SK-N-SH (cell line): ENCODE measurements around the gene USH1G. TPM values are rescaled to one million over a fixed set of nuclear protein-coding genes. Genes with fewer than 3 reads are reported as not detected.
"Not testable (repeated sequence)": the region's sequence is repeated elsewhere in the genome, so short reads cannot be mapped to it uniquely, and the experiment has no call there.

Experiments used
- CTCF ChIA-PET: fragments of 300-600, 350-600 bp; formaldehyde crosslinking; extraction: SDS; loops from one replicate; lab custom pipeline; 2021; lab: Yijun Ruan, JAX
- POLR2A ChIA-PET: fragments of 350-600 bp; sonication (Branson Sonifier 250); formaldehyde crosslinking; extraction: SDS; loops from one replicate; lab custom pipeline; 2020; ENCODE audit warnings: antibody characterized with exemption, inconsistent platforms; lab: Yijun Ruan, JAX
- DNase-seq: peaks from one replicate; pipeline ENCODE4 v3.0.0; 2012
- H2AFZ ChIP-seq: fragments of 200-600 bp; sonication (generic); 2 replicates; pipeline ENCODE4 v1.8.1; 2016; ENCODE audit warnings: antibody characterized with exemption, mild to moderate bottlenecking, low read depth
- H3F3A ChIP-seq: fragments of 200-600 bp; sonication (generic); replicated peaks from 2 replicates; pipeline ENCODE3; 2016; ENCODE audit warnings: antibody characterized with exemption, mild to moderate bottlenecking; ENCODE audit not compliant: insufficient read depth
- H3K27ac ChIP-seq, 2 experiments: fragments of 200-500 bp in 1 of 2; fragments of 200-600 bp in 1 of 2; sonication (Bioruptor generic) in 1 of 2; sonication (generic), shearing (Covaris generic) in 1 of 2; 2 replicates each; pipeline versions ENCODE4 v1.5.1 to v1.6.1; 2014 to 2016; ENCODE audit warnings: low read depth in 2 of 2, inconsistent platforms in 1 of 2, low read length in 1 of 2, mild to moderate bottlenecking in 1 of 2, mixed read lengths in 1 of 2
- H3K27me3 ChIP-seq: fragments of 200-600 bp; sonication (generic), shearing (Covaris generic); 2 replicates; pipeline ENCODE4 v1.6.1; 2016; ENCODE audit warnings: mixed run types; ENCODE audit not compliant: insufficient read depth
- H3K36me3 ChIP-seq, 2 experiments: fragments of 200-500 bp in 1 of 2; fragments of 200-600 bp in 1 of 2; sonication (Bioruptor generic) in 1 of 2; sonication (generic) in 1 of 2; replicated peaks in 1 of 2; 2 replicates each; pipeline versions ENCODE3 to v1.5.1; 2014 to 2016; ENCODE audit warnings: low read length in 1 of 2, mild to moderate bottlenecking in 1 of 2; ENCODE audit not compliant: insufficient read depth in 2 of 2, control insufficient read depth in 1 of 2
- H3K4me1 ChIP-seq, 2 experiments: fragments of 200-500 bp in 1 of 2; fragments of 200-600 bp in 1 of 2; sonication (Bioruptor generic) in 1 of 2; sonication (generic), shearing (Covaris generic) in 1 of 2; 2 replicates each; pipeline versions ENCODE4 v1.5.1 to v1.6.1; 2014 to 2016; ENCODE audit warnings: low read depth in 1 of 2, low read length in 1 of 2, mixed run types in 1 of 2; ENCODE audit not compliant: insufficient read depth in 2 of 2, control insufficient read depth in 1 of 2
- H3K4me2 ChIP-seq: fragments of 200-600 bp; sonication (generic), shearing (Covaris generic); 2 replicates; pipeline ENCODE4 v1.6.1; 2017; ENCODE audit warnings: mixed run types
- H3K4me3 ChIP-seq, 2 experiments: fragments of 200-500 bp in 1 of 2; fragments of 200-600 bp in 1 of 2; sonication (Bioruptor generic) in 1 of 2; sonication (generic), shearing (Covaris generic) in 1 of 2; 2 replicates each; pipeline versions ENCODE4 v1.5.1 to v1.8.1; 2014 to 2016; ENCODE audit warnings: low read depth in 2 of 2, inconsistent platforms in 1 of 2, low read length in 1 of 2, mild to moderate bottlenecking in 1 of 2, mixed read lengths in 1 of 2, moderate library complexity in 1 of 2
- H3K79me2 ChIP-seq: fragments of 200-600 bp; sonication (generic); 2 replicates; pipeline ENCODE4 v1.8.1; 2017; ENCODE audit warnings: mild to moderate bottlenecking; ENCODE audit not compliant: insufficient read depth
- H3K9ac ChIP-seq: fragments of 200-600 bp; sonication (generic); 2 replicates; pipeline ENCODE4 v1.6.1; 2017; ENCODE audit warnings: mixed run types
- H3K9me2 ChIP-seq: fragments of 200-600 bp; sonication (generic); 2 replicates; pipeline ENCODE4 v1.6.1; 2017; ENCODE audit warnings: mixed run types
- H3K9me3 ChIP-seq: fragments of 200-600 bp; sonication (generic); 2 replicates; pipeline ENCODE4 v1.6.1; 2017; ENCODE audit warnings: mixed run types, mild to moderate bottlenecking, moderate library complexity
- H4K20me1 ChIP-seq: fragments of 200-600 bp; sonication (generic); 2 replicates; pipeline ENCODE4 v1.6.1; 2017; ENCODE audit warnings: mild to moderate bottlenecking, mixed run types; ENCODE audit not compliant: insufficient read depth
- CHD2 ChIP-seq: fragments of 150-350 bp; IDR thresholded peaks from 2 replicates; pipeline ENCODE4 v1.6.1; 2018; ENCODE audit warnings: low read length; ENCODE audit not compliant: partially characterized antibody
- CTCF ChIP-seq: fragments of 200-600 bp; sonication (generic); IDR thresholded peaks from 2 replicates; pipeline ENCODE4 v1.6.1; 2017; ENCODE audit warnings: antibody characterized with exemption, mild to moderate bottlenecking, moderate library complexity
- GABPA ChIP-seq: IDR thresholded peaks from 2 replicates; pipeline ENCODE4 v1.4.0; 2012; ENCODE audit warnings: low read depth, mild to moderate bottlenecking
- GATA2 ChIP-seq: sonication (generic); formaldehyde crosslinking; IDR thresholded peaks from 2 replicates; pipeline ENCODE4 v1.5.0; 2020; ENCODE audit warnings: mild to moderate bottlenecking, missing genetic modification reagents
- MAX ChIP-seq: IDR thresholded peaks from 2 replicates; pipeline ENCODE4 v1.4.0; 2012; ENCODE audit warnings: low read depth
- NFIC ChIP-seq: IDR thresholded peaks from 2 replicates; pipeline ENCODE4 v1.4.0; 2012; ENCODE audit warnings: borderline replicate concordance
- POLR2AphosphoS5 ChIP-seq: IDR thresholded peaks from 2 replicates; pipeline ENCODE4 v1.6.1; 2012; ENCODE audit warnings: low read depth, low read length
- REST ChIP-seq: IDR thresholded peaks from 2 replicates; pipeline ENCODE4 v1.6.1; 2012; ENCODE audit warnings: mild to moderate bottlenecking, low read depth, low read length, moderate library complexity
- SMC3 ChIP-seq: IDR thresholded peaks from 2 replicates; pipeline ENCODE4 v1.6.1; 2012; ENCODE audit warnings: low read depth, low read length, improper control_type of control experiment
- TCF12 ChIP-seq: IDR thresholded peaks from 2 replicates; pipeline ENCODE4 v1.4.0; 2012
- YY1 ChIP-seq: IDR thresholded peaks from 2 replicates; pipeline ENCODE4 v1.4.0; 2012; ENCODE audit warnings: low read depth, mild to moderate bottlenecking
- WGBS: methylation state at CpG from one replicate; pipeline ENCODE4 v1.1.6; 2017; ENCODE audit warnings: low lambda C conversion rate; 5-methylcytosine and 5-hydroxymethylcytosine counted together
- polyA plus RNA-seq, 3 experiments: library from polyadenylated mRNA; depleted of rRNA; stranded (reverse); fragments of >200 nt; gene quantifications; 2 replicates each; pipeline ENCODE4 v1.2.3, GENCODE V29; 2012

Gene USH1G
- polyA plus RNA-seq, 1 of the 3 experiments (the other 2 are of a cell fraction): not detected

GRCh38 chr17:74916851-74917199 is 6.2 kb downstream of the USH1G start (continued):
- TF ChIP-seq REST (no peak), CTCF (no peak), TCF12 (no peak)

GRCh38 chr17:74916136-74916850 is 6.8 kb downstream of the USH1G start:
- Histone ChIP-seq H3K27ac (no peak overlapping the region), H3K79me2 (no peaks in the 10 kb centered on the region)

GRCh38 chr17:74911423-74911822 is 11.6 kb downstream of the USH1G start:
- DNase-seq, H3F3A ChIP-seq, H3K36me3 ChIP-seq, H3K27ac ChIP-seq, H4K20me1 ChIP-seq, H3K9me3 ChIP-seq, H3K4me1 ChIP-seq, H3K79me2 ChIP-seq, H3K4me3 ChIP-seq, H3K9me2 ChIP-seq, H3K9ac ChIP-seq, H3K4me2 ChIP-seq, POLR2A ChIA-PET: not testable (repeated sequence)
- Histone ChIP-seq H3K27me3 (peaks cover 17% of the 10 kb centered on the region), H2AFZ (0 out of 2 replicates have a peak overlapping the region, but pooled peaks have one; percentile 35)
- CTCF ChIA-PET: interaction anchor here (1.7 to 3.7 kb wide), 2 partner anchors 12 to 47 kb away, joined by 5 to 20 read pairs; partner anchors contain the start of genes OTOP2 and USH1G
- 36% methylated on average over 5 of the region's 8 CpGs for WGBS

More at GRCh38 chr17:74916136-74916850, 6.8 kb downstream of the USH1G start:
- no peaks in the 10 kb centered on the region for H3F3A ChIP-seq
- no peaks in the 10 kb centered on the region for H4K20me1 ChIP-seq
- no peak overlapping the region for H2AFZ ChIP-seq
- no peaks in the 10 kb centered on the region for H3K9me3 ChIP-seq
- CTCF ChIA-PET: interaction anchor here (0.6 to 1.6 kb wide), 3 partner anchors 42 to 1799 kb away, joined by 3 to 6 read pairs (median 3); no protein-coding TSS in a partner anchor
- H3K27me3 ChIP-seq: no peaks in the 10 kb centered on the region; the same call in 1 of the 2 replicates
- no peaks in the 10 kb centered on the region for H3K9me2 ChIP-seq
- no peaks in the 10 kb centered on the region for H3K36me3 ChIP-seq
- no peak overlapping the region for H3K4me2 ChIP-seq
- no peak for TF ChIP-seq MAX
- no peak for TF ChIP-seq GABPA
- no peak for TF ChIP-seq CTCF
- TF ChIP-seq YY1: no peak
- no peak for TF ChIP-seq SMC3
- TF ChIP-seq POLR2AphosphoS5: no peak
- no peak for TF ChIP-seq CHD2
- TF ChIP-seq NFIC: no peak
- TF ChIP-seq GATA2: no peak
- TF ChIP-seq, all 33 proteins: peak for 0
- POLR2A ChIA-PET: no interaction called here
- no peak overlapping the region for H3K9ac ChIP-seq
- 73% methylated on average over 9 of the region's 13 CpGs for WGBS
- DNase-seq: peak; percentile 63
- H3K4me1 ChIP-seq: no peaks in the 10 kb centered on the region
- no peak overlapping the region for H3K4me3 ChIP-seq

- CTCF ChIA-PET: interaction anchor here (3.7 kb wide), 1 partner anchor 14 kb away, joined by 20 read pairs; the partner anchor contains the start of genes OTOP2 and USH1G
- H4K20me1 ChIP-seq, DNase-seq, H3F3A ChIP-seq, H3K4me3 ChIP-seq, H3K9me2 ChIP-seq, H3K9ac ChIP-seq, H3K4me2 ChIP-seq, H3K79me2 ChIP-seq, H3K4me1 ChIP-seq, H3K9me3 ChIP-seq, H3K36me3 ChIP-seq, H2AFZ ChIP-seq, H3K27ac ChIP-seq, POLR2A ChIA-PET: not testable (repeated sequence)
- peaks cover 19% of the 10 kb centered on the region for H3K27me3 ChIP-seq
- WGBS: 43% methylated on average over 4 of the region's 4 CpGs
Measured at GRCh38 chr17:74909097-74909496, 14.0 kb downstream of the USH1G start.
